SU-DHL-6 (cell line): ENCODE data around the gene SLC33A1.

Experiments used
- H2AFZ ChIP-seq: fragments of 200-600 bp; sonication (generic); 2 replicates; pipeline ENCODE4 v1.6.1; 2014; ENCODE audit warnings: low read depth, mild to moderate bottlenecking, moderate library complexity, mixed read lengths, antibody characterized with exemption, low read length; ENCODE audit not compliant: severe bottlenecking
- H3F3A ChIP-seq: fragments of 200-600 bp; shearing (Covaris generic); 2 replicates; pipeline ENCODE4 v1.6.0; 2016; ENCODE audit warnings: antibody characterized with exemption, mild to moderate bottlenecking; ENCODE audit not compliant: insufficient read depth
- H3K27ac ChIP-seq: fragments of 200-600 bp; sonication (generic); 2 replicates; pipeline ENCODE4 v1.5.1; 2016; ENCODE audit warnings: low read depth, mild to moderate bottlenecking, low read length, moderate library complexity, mixed read lengths
- H3K27me3 ChIP-seq: fragments of 200-600 bp; sonication (generic), shearing (Covaris generic); 2 replicates; pipeline ENCODE4 v1.6.0; 2014; ENCODE audit warnings: mild to moderate bottlenecking, low read length
- H3K36me3 ChIP-seq: fragments of 200-600 bp; sonication (generic); 2 replicates; pipeline ENCODE4 v1.6.1; 2014; ENCODE audit warnings: mild to moderate bottlenecking, low read length, mixed read lengths
- H3K4me2 ChIP-seq: fragments of 300-600, 200-600 bp; shearing (Covaris generic), sonication (generic); 2 replicates; pipeline ENCODE4 v1.6.0; 2014; ENCODE audit warnings: low read length, low read depth, mild to moderate bottlenecking; ENCODE audit not compliant: poor library complexity, severe bottlenecking
- H3K4me3 ChIP-seq: fragments of 200-600 bp; sonication (generic); 2 replicates; pipeline ENCODE4 v1.5.1; 2014; ENCODE audit warnings: antibody characterized with exemption, low read length, mild to moderate bottlenecking, mixed read lengths; ENCODE audit not compliant: insufficient read depth, poor library complexity, severe bottlenecking
- H3K79me2 ChIP-seq: fragments of 200-600 bp; sonication (generic); 2 replicates; pipeline ENCODE4 v1.6.1; 2014; ENCODE audit warnings: mild to moderate bottlenecking, low read length, moderate library complexity; ENCODE audit not compliant: insufficient read depth
- H3K9ac ChIP-seq: fragments of 200-600 bp; sonication (generic); 2 replicates; pipeline ENCODE4 v1.7.0; 2014; ENCODE audit warnings: mild to moderate bottlenecking, low read length
- H3K9me2 ChIP-seq: fragments of 200-600 bp; sonication (generic); replicated peaks from 2 replicates; pipeline ENCODE4 v1.6.1; 2014; ENCODE audit warnings: low read length; ENCODE audit not compliant: insufficient read depth
- H3K9me3 ChIP-seq: fragments of 200-600 bp; sonication (generic); 2 replicates; pipeline ENCODE4 v1.6.1; 2014; ENCODE audit warnings: low read length, mixed read lengths; ENCODE audit not compliant: insufficient read depth
- H4K20me1 ChIP-seq: fragments of 200-600 bp; sonication (generic); 2 replicates; pipeline ENCODE4 v1.6.1; 2014; ENCODE audit warnings: low read depth, mild to moderate bottlenecking, antibody characterized with exemption, low read length, moderate library complexity, mixed read lengths
- CTCF ChIP-seq: fragments of 200-600 bp; sonication (generic); IDR thresholded peaks from one replicate; pipeline ENCODE4 v1.5.1; 2017; ENCODE audit warnings: antibody characterized with exemption, mild to moderate bottlenecking, low read length, moderate library complexity; ENCODE audit not compliant: insufficient read depth, poor library complexity, severe bottlenecking
- EZH2phosphoT487 ChIP-seq: fragments of 200-600 bp; sonication (generic), shearing (Covaris generic); conservative IDR thresholded peaks from 2 replicates; pipeline ENCODE4 v1.6.1; 2018; ENCODE audit warnings: mild to moderate bottlenecking, antibody characterized with exemption, low read length, moderate library complexity, mixed read lengths

SLC33A1 gene

DNA sequence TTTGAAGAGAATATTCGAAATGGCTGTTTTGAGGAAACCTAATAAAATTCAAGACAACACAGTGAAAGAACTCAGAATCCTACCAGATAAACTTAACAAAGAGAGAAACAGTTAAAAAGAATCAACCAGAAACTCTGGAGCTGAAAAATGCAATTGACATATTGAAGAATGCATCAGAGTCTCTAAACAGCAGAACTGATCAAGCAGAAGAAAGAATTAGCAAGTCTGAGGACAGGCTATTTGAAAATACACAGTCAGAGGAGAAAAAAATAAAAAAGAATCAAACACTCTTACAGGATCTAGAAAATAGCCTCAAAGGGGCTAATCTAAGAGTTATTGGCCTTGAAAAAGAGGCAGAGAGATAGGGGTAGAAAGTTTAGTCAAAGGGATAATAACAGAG is 61.7 kb downstream of the SLC33A1 start:
- no peak overlapping the region for H3K27ac ChIP-seq
- H3K4me2 ChIP-seq: no peak overlapping the region
- TF ChIP-seq EZH2phosphoT487 (no peak), CTCF (no peak)
- no peaks in the 10 kb centered on the region for H4K20me1 ChIP-seq
- H2AFZ ChIP-seq: no peak overlapping the region
- no peak overlapping the region for H3K4me3 ChIP-seq
- H3K9ac ChIP-seq: no peak overlapping the region
- no peaks in the 10 kb centered on the region for H3K36me3 ChIP-seq
- H3K27me3 ChIP-seq: no peaks in the 10 kb centered on the region
- no peaks in the 10 kb centered on the region for H3K9me3 ChIP-seq
- H3F3A ChIP-seq: no peaks in the 10 kb centered on the region
- H3K79me2 ChIP-seq: no peaks in the 10 kb centered on the region
- H3K9me2 ChIP-seq: no peaks in the 10 kb centered on the region

DNA sequence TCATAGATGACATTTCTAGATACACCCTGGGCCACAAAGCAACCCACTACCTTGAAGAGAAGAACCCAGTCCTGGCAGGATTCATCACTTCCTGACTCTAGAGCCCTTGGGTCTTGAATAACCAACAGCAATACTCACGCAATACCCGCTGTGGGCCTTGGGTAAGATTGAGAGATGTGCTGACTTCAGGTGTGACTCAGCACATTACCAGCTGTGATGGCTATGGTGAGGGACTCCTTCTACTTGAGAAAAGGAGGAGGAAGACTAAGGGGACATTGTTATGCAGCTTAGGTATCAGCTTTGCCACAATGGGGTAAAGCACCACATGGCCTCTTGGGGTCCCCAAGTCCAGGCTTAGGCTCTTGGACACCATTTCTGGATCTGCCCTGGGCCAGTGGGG is 63.0 kb downstream of the SLC33A1 start:
- Histone ChIP-seq H3K9ac (no peak overlapping the region), H3K27me3 (no peaks in the 10 kb centered on the region), H4K20me1 (no peaks in the 10 kb centered on the region), H3K36me3 (no peaks in the 10 kb centered on the region), H2AFZ (no peak overlapping the region), H3K4me3 (no peak overlapping the region), H3K9me2 (no peaks in the 10 kb centered on the region), H3K27ac (no peak overlapping the region), H3K79me2 (no peaks in the 10 kb centered on the region), H3K9me3 (no peaks in the 10 kb centered on the region), H3K4me2 (no peak overlapping the region), H3F3A (no peaks in the 10 kb centered on the region)
- TF ChIP-seq EZH2phosphoT487 (no peak), CTCF (no peak)

- Histone ChIP-seq H3F3A (no peaks in the 10 kb centered on the region), H3K9ac (no peak overlapping the region), H2AFZ (no peak overlapping the region), H3K27me3 (no peaks in the 10 kb centered on the region), H4K20me1 (no peaks in the 10 kb centered on the region), H3K9me3 (no peaks in the 10 kb centered on the region), H3K4me3 (no peak overlapping the region), H3K36me3 (no peaks in the 10 kb centered on the region), H3K4me2 (no peak overlapping the region), H3K27ac (no peak overlapping the region), H3K9me2 (no peaks in the 10 kb centered on the region), H3K79me2 (no peaks in the 10 kb centered on the region)
- TF ChIP-seq EZH2phosphoT487 (no peak), CTCF (no peak)
Measured at GRCh38 chr3:155790272-155790925, 63.8 kb downstream of the SLC33A1 start.
